HepG2 (cell line): Measurements from ENCODE around the gene CLP1. TPM values are rescaled to one million over a fixed set of nuclear protein-coding genes. Genes with fewer than 3 reads are reported as not detected.

ENCODE experiments used
- CSRNP2 ChIP-seq: sonication (generic); formaldehyde crosslinking; conservative IDR thresholded peaks from 2 replicates; pipeline ENCODE4 v1.8.0; 2022; ENCODE audit warnings: low read depth, missing genetic modification reagents
- FOSL1 ChIP-seq: sonication (generic); formaldehyde crosslinking; IDR thresholded peaks from 2 replicates; pipeline ENCODE4 v1.9.0; 2021; ENCODE audit warnings: missing genetic modification reagents, borderline replicate concordance
- FOXO4 ChIP-seq: sonication (generic); formaldehyde crosslinking; conservative IDR thresholded peaks from 2 replicates; pipeline ENCODE4 v1.8.1; 2023; ENCODE audit warnings: missing genetic modification reagents
- HOXA3 ChIP-seq: sonication (generic); formaldehyde crosslinking; IDR thresholded peaks from 2 replicates; pipeline ENCODE4 v1.5.0; 2020; ENCODE audit warnings: missing genetic modification reagents
- MIER2 ChIP-seq: IDR thresholded peaks from 2 replicates; pipeline ENCODE4 v1.6.1; 2016; ENCODE audit warnings: missing biosample characterization, missing genetic modification reagents
- POGZ ChIP-seq: sonication (generic); formaldehyde crosslinking; IDR thresholded peaks from 2 replicates; pipeline ENCODE4 v1.4.0; 2020; ENCODE audit warnings: mild to moderate bottlenecking, missing genetic modification reagents
- RBAK ChIP-seq: sonication (generic); formaldehyde crosslinking; IDR thresholded peaks from 2 replicates; pipeline ENCODE4 v1.5.1; 2020; ENCODE audit warnings: mild to moderate bottlenecking, missing genetic modification reagents
- RFX5 ChIP-seq: IDR thresholded peaks from 2 replicates; pipeline ENCODE4 v1.6.1; 2011; ENCODE audit warnings: low read depth, low read length, improper control_type of control experiment
- SIN3A ChIP-seq: IDR thresholded peaks from 2 replicates; pipeline ENCODE4 v1.6.1; 2011; ENCODE audit warnings: low read depth, mild to moderate bottlenecking, control low read depth, low read length, borderline replicate concordance
- SNAPC2 ChIP-seq: sonication (generic); formaldehyde crosslinking; IDR thresholded peaks from 2 replicates; pipeline ENCODE4 v1.8.1; 2022; ENCODE audit warnings: mild to moderate bottlenecking, missing genetic modification reagents
- SOX6 ChIP-seq, 2 experiments: fragments of 450-650 bp in 1 of 2; sonication (generic) in 1 of 2; formaldehyde crosslinking in 1 of 2; IDR thresholded peaks; 2 replicates each; pipeline versions ENCODE4 v1.4.0 to v1.6.1; 2017 to 2020; ENCODE audit warnings: antibody characterized with exemption in 1 of 2, mild to moderate bottlenecking in 1 of 2, missing genetic modification reagents in 1 of 2
- SP140L ChIP-seq: sonication (generic); formaldehyde crosslinking; IDR thresholded peaks from 2 replicates; pipeline ENCODE4 v1.4.0; 2020; ENCODE audit warnings: missing genetic modification reagents, borderline replicate concordance
- ZBTB4 ChIP-seq: sonication (generic); formaldehyde crosslinking; IDR thresholded peaks from 2 replicates; pipeline ENCODE4 v1.4.0; 2020; ENCODE audit warnings: missing genetic modification reagents, mild to moderate bottlenecking, borderline replicate concordance
- ZMYM4 ChIP-seq: sonication (generic); formaldehyde crosslinking; IDR thresholded peaks from 2 replicates; pipeline ENCODE4 v1.8.1; 2023; ENCODE audit warnings: mild to moderate bottlenecking, missing genetic modification reagents
- ZNF101 ChIP-seq: sonication (generic); formaldehyde crosslinking; IDR thresholded peaks from 2 replicates; pipeline ENCODE4 v1.4.0; 2020; ENCODE audit warnings: mild to moderate bottlenecking, low read depth, missing genetic modification reagents, borderline replicate concordance
- ZNF124 ChIP-seq: sonication (generic); formaldehyde crosslinking; IDR thresholded peaks from 2 replicates; pipeline ENCODE4 v1.4.0; 2020; ENCODE audit warnings: missing genetic modification reagents
- ZNF354B ChIP-seq: sonication (generic); formaldehyde crosslinking; IDR thresholded peaks from 2 replicates; pipeline ENCODE4 v1.8.0; 2022; ENCODE audit warnings: mild to moderate bottlenecking, missing genetic modification reagents
- ZNF83 ChIP-seq: sonication (generic); formaldehyde crosslinking; IDR thresholded peaks from 2 replicates; pipeline ENCODE4 v1.4.0; 2020; ENCODE audit warnings: missing genetic modification reagents, mild to moderate bottlenecking, borderline replicate concordance
- ZSCAN5A ChIP-seq: sonication (generic); formaldehyde crosslinking; IDR thresholded peaks from 2 replicates; pipeline ENCODE4 v1.8.0; 2022; ENCODE audit warnings: mild to moderate bottlenecking, missing genetic modification reagents, borderline replicate concordance
- ZSCAN9 ChIP-seq: IDR thresholded peaks from 2 replicates; pipeline ENCODE4 v1.6.1; 2016; ENCODE audit warnings: borderline replicate concordance
- polyA plus RNA-seq, 8 experiments: library from polyadenylated mRNA; depleted of rRNA in 3 of 8; stranded (reverse) in 7 of 8; unstranded in 1 of 8; fragments of >200 nt; fragmentation: Illumina TruSeq in 4 of 8; extraction: Trizol in 4 of 8; gene quantifications; 2 replicates each; pipeline versions ENCODE4 v1.2.1 to v1.2.3, GENCODE V29; 2011 to 2016; ENCODE audit warnings: low read depth in 4 of 8, missing spikeins in 1 of 8, mixed read lengths in 1 of 8; ENCODE audit not compliant: insufficient read depth in 1 of 8
- total RNA-seq, 5 experiments: library from RNA; depleted of rRNA; stranded (reverse); fragments of >200 nt; fragmentation: Illumina TruSeq; extraction: Trizol; gene quantifications; 2 replicates each; pipeline ENCODE4 v1.2.3, GENCODE V29; 2016; ENCODE audit warnings: low read depth in 1 of 5

CLP1 gene
- total and polyA plus RNA-seq, 2 of the 13 experiments (the other 11 are each of a cell fraction or from before 2014, with no cell fraction given), result 14.6 to 24.8 TPM

GRCh38 chr11:57639321-57640067 lies 18.1 kb upstream of the CLP1 start (continued):
- TF ChIP-seq SIN3A (no peak), FOXO4 (no peak), RFX5 (no peak), ZBTB4 (no peak), RBAK (CRISPR knock-in tag) (no peak), SNAPC2 (CRISPR knock-in tag) (no peak), SP140L (CRISPR knock-in tag) (no peak), ZNF354B (CRISPR knock-in tag) (no peak), FOSL1 (CRISPR knock-in tag) (no peak), HOXA3 (CRISPR knock-in tag) (0 out of 2 replicates have a peak, but pooled peaks have one; percentile 30), CSRNP2 (CRISPR knock-in tag) (no peak), ZNF83 (CRISPR knock-in tag) (no peak), POGZ (CRISPR knock-in tag) (no peak; the same call in 1 of the 2 replicates), ZSCAN9 (CRISPR knock-in tag) (no peak), SOX6 (IDR thresholded peaks at IDR 0.05) (no peak), SOX6 (CRISPR knock-in tag; IDR thresholded peaks at IDR 0.05) (peak; percentile 74), ZMYM4 (CRISPR knock-in tag) (peak; percentile 32), ZNF101 (CRISPR knock-in tag) (no peak), ZNF124 (CRISPR knock-in tag) (no peak), ZSCAN5A (CRISPR knock-in tag) (no peak), MIER2 (CRISPR knock-in tag) (no peak)
